PC-3 (cell line): ENCODE measurements around the gene CDHR5. TPM values are rescaled to one million over a fixed set of nuclear protein-coding genes. Genes with fewer than 3 reads are reported as not detected.

Experiments used
- ATAC-seq: fragments of 200-7000 bp; cut with Tn5 transposase; 2 replicates; pipeline ENCODE4 v1.9.1; 2020; ENCODE audit warnings: mild to moderate bottlenecking, moderate library complexity
- BruUV-seq: library from RNA; stranded (reverse); fragments of 400-500 nt; replicated peaks from 2 replicates; lab custom pipeline; 2021; lab: Mats Ljungman, UMichigan
- CTCF ChIA-PET: fragments of 300-600 bp; sonication (Branson Sonifier 250); formaldehyde crosslinking; loops from one replicate; lab custom pipeline; 2022; ENCODE audit warnings: antibody characterized with exemption; lab: Charles Lee
- POLR2A ChIA-PET: fragments of 300-600 bp; sonication (Branson Sonifier 250); formaldehyde crosslinking; loops from one replicate; lab custom pipeline; 2022; ENCODE audit warnings: antibody characterized with exemption; ENCODE audit not compliant: unreplicated experiment; lab: Charles Lee
- DNase-seq: peaks from one replicate; pipeline ENCODE4 v3.0.0-alpha.2; 2015
- H2AFZ ChIP-seq: fragments of 300-600 bp; sonication (generic); 2 replicates; pipeline ENCODE4 v1.6.0; 2016; ENCODE audit warnings: antibody characterized with exemption, low read length
- H3F3A ChIP-seq: fragments of 300-600 bp; sonication (generic); one replicate; pipeline ENCODE4 v1.6.0; 2017; ENCODE audit warnings: antibody characterized with exemption, low read length, control low read depth, mild to moderate bottlenecking; ENCODE audit not compliant: unreplicated experiment
- H3K27ac ChIP-seq: fragments of 300-600 bp; sonication (generic); 2 replicates; pipeline ENCODE4 v1.5.1; 2016; ENCODE audit warnings: mild to moderate bottlenecking, low read length
- H3K27me3 ChIP-seq: fragments of 300-600 bp; sonication (generic); 2 replicates; pipeline ENCODE4 v1.6.1; 2016; ENCODE audit warnings: low read length, mixed read lengths
- H3K36me3 ChIP-seq: fragments of 300-600 bp; sonication (generic); 2 replicates; pipeline ENCODE4 v1.6.1; 2016; ENCODE audit warnings: low read depth, mixed run types, low read length, mixed read lengths
- H3K4me1 ChIP-seq: fragments of 300-600 bp; sonication (generic); 2 replicates; pipeline ENCODE4 v1.5.1; 2016; ENCODE audit warnings: low read length; ENCODE audit not compliant: insufficient read depth
- H3K4me2 ChIP-seq: fragments of 300-600 bp; sonication (generic); 2 replicates; pipeline ENCODE4 v1.6.0; 2016; ENCODE audit warnings: low read length
- H3K4me3 ChIP-seq: fragments of 300-600 bp; sonication (generic); 2 replicates; pipeline ENCODE4 v1.5.1; 2016; ENCODE audit warnings: mild to moderate bottlenecking, low read length, mixed read lengths
- H3K79me2 ChIP-seq: fragments of 300-600 bp; sonication (generic); 2 replicates; pipeline ENCODE4 v1.6.1; 2017; ENCODE audit warnings: low read length, mixed read lengths
- H3K9ac ChIP-seq: fragments of 300-600 bp; sonication (generic); 2 replicates; pipeline ENCODE4 v1.6.0; 2016; ENCODE audit warnings: mild to moderate bottlenecking, low read length
- H3K9me2 ChIP-seq: fragments of 300-600 bp; sonication (generic); replicated peaks from 2 replicates; pipeline ENCODE4 v1.6.1; 2016; ENCODE audit warnings: mixed run types, low read length, mixed read lengths
- H3K9me3 ChIP-seq: fragments of 300-600 bp; sonication (generic); 2 replicates; pipeline ENCODE4 v1.6.1; 2016; ENCODE audit warnings: low read length, mixed read lengths
- H4K20me1 ChIP-seq: fragments of 300-600 bp; sonication (generic); 2 replicates; pipeline ENCODE4 v1.6.1; 2016; ENCODE audit warnings: low read length, mixed read lengths
- CTCF ChIP-seq: fragments of 300-600 bp; sonication (generic); conservative IDR thresholded peaks from 2 replicates; pipeline ENCODE4 v1.5.1; 2017; ENCODE audit warnings: antibody characterized with exemption, low read depth, mild to moderate bottlenecking, low read length
- EZH2 ChIP-seq: fragments of 300-600 bp; sonication (generic); IDR thresholded peaks from one replicate; pipeline ENCODE4 v1.6.1; 2017; ENCODE audit warnings: antibody characterized with exemption, mild to moderate bottlenecking, low read length; ENCODE audit not compliant: unreplicated experiment
- EZH2phosphoT487 ChIP-seq: fragments of 300-600 bp; sonication (generic); IDR thresholded peaks from 2 replicates; pipeline ENCODE4 v1.6.1; 2018; ENCODE audit warnings: mild to moderate bottlenecking, antibody characterized with exemption, low read length, borderline replicate concordance
- intact Hi-C: fragments of 100-400 bp; cut with micrococcal nuclease; formaldehyde crosslinking; loops from 2 replicates; pipeline ENCODE4 v1.9.0; 2023
- total RNA-seq: library from RNA; depleted of rRNA; stranded (reverse); fragments of >200 nt; gene quantifications from 2 replicates; pipeline ENCODE4 v1.2.3, GENCODE V29; 2014

CDHR5 gene
- total RNA-seq, 1 experiment from 2014 or later: not detected

GRCh38 chr11:573146-573759 is 51.5 kb downstream of the CDHR5 start:
- no peaks in the 10 kb centered on the region for H3F3A ChIP-seq
- H3K9ac ChIP-seq: no peak overlapping the region
- no peak overlapping the region for H2AFZ ChIP-seq
- no peak overlapping the region for H3K4me2 ChIP-seq
- H3K27me3 ChIP-seq: no peaks in the 10 kb centered on the region
- intact Hi-C loops: no loop called here
- H3K79me2 ChIP-seq: peaks cover 29% of the 10 kb centered on the region
- BruUV-seq: no TSS peak
- CTCF ChIA-PET: no interaction called here
- H3K4me3 ChIP-seq: no peak overlapping the region
- H3K27ac ChIP-seq: no peak overlapping the region
- TF ChIP-seq EZH2 (no peak), EZH2phosphoT487 (no peak)
- H4K20me1 ChIP-seq: peaks cover 15% of the 10 kb centered on the region
- H3K4me1 ChIP-seq: peaks cover 19% of the 10 kb centered on the region
- no peaks in the 10 kb centered on the region for H3K36me3 ChIP-seq
- POLR2A ChIA-PET: no interaction called here
- H3K9me2 ChIP-seq: no peaks in the 10 kb centered on the region
- no peaks in the 10 kb centered on the region for H3K9me3 ChIP-seq
- ATAC-seq: no peak
- no peak for DNase-seq

- CTCF ChIA-PET: no interaction called here
- no TSS peak for BruUV-seq
- no peak overlapping the region for H3K9ac ChIP-seq
- peaks cover 18% of the 10 kb centered on the region; the same call in 1 of the 2 replicates for H3K4me1 ChIP-seq
- H3K36me3 ChIP-seq: no peaks in the 10 kb centered on the region
- no peaks in the 10 kb centered on the region for H3K9me2 ChIP-seq
- H3K9me3 ChIP-seq: no peaks in the 10 kb centered on the region
- POLR2A ChIA-PET: no interaction called here
- no peak for DNase-seq
- no peaks in the 10 kb centered on the region for H3F3A ChIP-seq
- peaks cover 5% of the 10 kb centered on the region; the same call in 1 of the 2 replicates for H4K20me1 ChIP-seq
- H2AFZ ChIP-seq: no peak overlapping the region
- no peak for ATAC-seq
- no peak overlapping the region for H3K4me2 ChIP-seq
- no peak overlapping the region for H3K4me3 ChIP-seq
- H3K27ac ChIP-seq: no peak overlapping the region
- intact Hi-C loops: no loop called here
- H3K27me3 ChIP-seq: no peaks in the 10 kb centered on the region
- TF ChIP-seq CTCF (no peak), EZH2phosphoT487 (no peak), EZH2 (no peak)
- H3K79me2 ChIP-seq: peaks cover 28% of the 10 kb centered on the region
Measured at GRCh38 chr11:571802-572185, 53.0 kb downstream of the CDHR5 start.

GRCh38 chr11:569158-569885 is 55.4 kb downstream of the CDHR5 start:
- no peak for DNase-seq
- H3K36me3 ChIP-seq: no peaks in the 10 kb centered on the region
- H3F3A ChIP-seq: no peaks in the 10 kb centered on the region
- POLR2A ChIA-PET: no interaction called here
- ATAC-seq: no peak
- H3K9me3 ChIP-seq: no peaks in the 10 kb centered on the region
- no peaks in the 10 kb centered on the region for H3K9me2 ChIP-seq
- intact Hi-C loops: loop anchor here (10.0 kb wide), 1 partner anchor 45 kb away; the partner anchor contains the start of gene IRF7
- H3K4me1 ChIP-seq: peaks cover 16% of the 10 kb centered on the region; the same call in 1 of the 2 replicates
- peak overlapping the region; percentile 53; the same call in 1 of the 2 replicates for H2AFZ ChIP-seq
- CTCF ChIA-PET: no interaction called here
- H3K27me3 ChIP-seq: no peaks in the 10 kb centered on the region
- BruUV-seq: TSS peak; percentile 80
- TF ChIP-seq CTCF (no peak), EZH2 (no peak), EZH2phosphoT487 (no peak)
- no peak overlapping the region for H3K27ac ChIP-seq
- H3K4me2 ChIP-seq: peak overlapping the region; percentile 88
- H3K4me3 ChIP-seq: peak overlapping the region; percentile 70
- 0 out of 2 replicates have a peak, but pooled peaks cover 5% of the 10 kb centered on the region for H4K20me1 ChIP-seq
- H3K9ac ChIP-seq: peak overlapping the region; percentile 70
- peaks cover 26% of the 10 kb centered on the region for H3K79me2 ChIP-seq
